HG03565 (cell line): ENCODE data around the gene AATF.

Experiments used
- ATAC-seq: cut with Tn5 transposase; IDR thresholded peaks from one replicate; pipeline ENCODE4 v1.9.1; 2021; ENCODE audit warnings: mild to moderate bottlenecking, moderate library complexity; ENCODE audit not compliant: unreplicated experiment

AATF gene

GRCh38 chr17:37039269-37039668 lies 90.5 kb downstream of the AATF start:
- ATAC-seq: no peak

GRCh38 chr17:37041932-37042331 lies 93.2 kb downstream of the AATF start:
- no peak for ATAC-seq

GRCh38 chr17:37043201-37043600 lies 94.4 kb downstream of the AATF start:
- no peak for ATAC-seq

GRCh38 chr17:37045351-37045922 lies 96.7 kb downstream of the AATF start:
- ATAC-seq: no peak

- no peak for ATAC-seq
These were observed 98.9 kb downstream of the AATF start for GRCh38 chr17:37047631-37048104.

GRCh38 chr17:37048811-37049210 lies 100.1 kb downstream of the AATF start:
- no peak for ATAC-seq

- no peak for ATAC-seq
These were observed 102.2 kb downstream of the AATF start for GRCh38 chr17:37050920-37051319.

- ATAC-seq: no peak
These were observed 102.6 kb downstream of the AATF start for GRCh38 chr17:37051381-37051780.

- ATAC-seq: no peak
These were observed 103.1 kb downstream of the AATF start for GRCh38 chr17:37051833-37052232.

GRCh38 chr17:37052450-37052849 lies 103.7 kb downstream of the AATF start:
- no peak for ATAC-seq

GRCh38 chr17:37054894-37055293 lies 106.1 kb downstream of the AATF start:
- no peak for ATAC-seq

- no peak for ATAC-seq
These were observed 107.9 kb downstream of the AATF start for GRCh38 chr17:37056622-37057021.

GRCh38 chr17:37059493-37059892 lies 110.7 kb downstream of the AATF start:
- ATAC-seq: no peak

GRCh38 chr17:37060094-37060493 lies 111.3 kb downstream of the AATF start:
- no peak for ATAC-seq

- ATAC-seq: no peak
These were observed 112.2 kb downstream of the AATF start for GRCh38 chr17:37060928-37061327.

- ATAC-seq: no peak
These were observed 113.3 kb downstream of the AATF start for GRCh38 chr17:37062021-37062420.

GRCh38 chr17:37064206-37064605 lies 115.5 kb downstream of the AATF start:
- ATAC-seq: no peak

- no peak for ATAC-seq
These were observed 116.2 kb downstream of the AATF start for GRCh38 chr17:37064956-37065355.

GRCh38 chr17:37065486-37066321 lies 117.0 kb downstream of the AATF start:
- ATAC-seq: no peak

GRCh38 chr17:37066322-37067255 lies 117.8 kb downstream of the AATF start:
- ATAC-seq: no peak

GRCh38 chr17:37067555-37068111 lies 118.9 kb downstream of the AATF start:
- ATAC-seq: no peak
